ENCODE measurements around the gene NUB1.
"Not testable (repeated sequence)": the region's sequence is repeated elsewhere in the genome, so short reads cannot be mapped to it uniquely, and the experiment has no call there.

The NUB1 gene, protein sequence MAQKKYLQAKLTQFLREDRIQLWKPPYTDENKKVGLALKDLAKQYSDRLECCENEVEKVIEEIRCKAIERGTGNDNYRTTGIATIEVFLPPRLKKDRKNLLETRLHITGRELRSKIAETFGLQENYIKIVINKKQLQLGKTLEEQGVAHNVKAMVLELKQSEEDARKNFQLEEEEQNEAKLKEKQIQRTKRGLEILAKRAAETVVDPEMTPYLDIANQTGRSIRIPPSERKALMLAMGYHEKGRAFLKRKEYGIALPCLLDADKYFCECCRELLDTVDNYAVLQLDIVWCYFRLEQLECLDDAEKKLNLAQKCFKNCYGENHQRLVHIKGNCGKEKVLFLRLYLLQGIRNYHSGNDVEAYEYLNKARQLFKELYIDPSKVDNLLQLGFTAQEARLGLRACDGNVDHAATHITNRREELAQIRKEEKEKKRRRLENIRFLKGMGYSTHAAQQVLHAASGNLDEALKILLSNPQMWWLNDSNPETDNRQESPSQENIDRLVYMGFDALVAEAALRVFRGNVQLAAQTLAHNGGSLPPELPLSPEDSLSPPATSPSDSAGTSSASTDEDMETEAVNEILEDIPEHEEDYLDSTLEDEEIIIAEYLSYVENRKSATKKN

DNA sequence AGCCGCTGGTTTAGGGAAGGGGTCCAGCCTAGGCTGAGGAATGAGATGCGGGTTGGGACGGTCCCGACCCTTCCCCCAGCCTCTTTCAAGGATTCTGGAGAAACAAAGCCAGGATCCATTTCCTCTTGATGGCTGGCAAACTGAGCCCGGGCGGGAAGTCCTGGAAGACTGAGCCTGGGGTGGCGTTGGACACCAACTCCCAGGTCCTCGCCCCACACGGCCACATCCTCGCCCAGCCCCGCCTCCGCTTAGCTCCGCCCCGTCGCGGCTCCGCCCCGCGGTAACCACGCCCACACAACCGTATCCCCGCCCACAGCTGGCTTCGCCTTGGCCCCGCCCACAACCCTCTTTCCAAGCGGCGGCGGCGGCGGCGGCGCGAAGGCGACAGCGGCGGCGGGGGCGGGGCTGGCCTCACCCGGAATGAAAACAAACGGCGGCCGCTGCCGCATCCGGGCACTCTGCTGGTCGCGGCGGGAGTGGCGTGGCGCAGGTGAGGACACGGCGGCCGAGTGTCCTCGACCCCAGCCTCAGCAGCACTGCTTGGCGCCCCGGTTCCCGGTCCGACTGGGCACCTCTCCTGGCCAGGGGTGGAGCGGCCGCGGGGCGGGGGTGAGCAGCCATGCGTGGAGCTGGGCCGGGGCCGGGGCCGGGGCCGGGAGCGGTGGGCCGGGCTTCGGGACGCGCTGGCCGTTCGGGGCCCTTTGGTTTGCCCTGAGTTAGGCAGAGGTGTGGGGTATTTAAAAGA is at the start of gene NUB1:
Gene NUB1, plus strand, starts transcription at position 456 of the 745 bp plus-strand sequence. CDS start 3,538 bp downstream, outside the sequence.
- peak; percentile 85 for DNase-seq (ENCODE audit: low spot score)

DNA sequence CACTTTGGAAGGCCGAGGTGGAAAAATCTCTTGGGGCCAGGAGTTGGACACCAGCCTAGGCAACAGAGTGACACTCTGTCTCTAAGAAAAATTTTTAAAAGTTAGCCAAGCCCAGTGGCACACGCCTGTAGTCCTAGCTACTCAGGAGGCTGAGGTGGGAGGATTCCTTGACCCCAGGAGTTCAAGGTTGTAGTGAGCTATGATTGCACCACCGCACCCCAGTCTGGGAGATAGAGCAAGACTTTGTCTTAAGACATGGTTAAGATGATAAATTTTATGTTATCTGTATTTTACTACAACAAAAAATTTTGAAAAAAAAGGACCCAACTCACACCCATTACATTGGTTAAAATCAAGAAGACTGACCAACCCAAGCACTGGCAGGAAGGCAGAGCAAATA is 48.8 kb upstream of the NUB1 start:
- DNase-seq (ENCODE audit: low spot score), result no peak

DNA sequence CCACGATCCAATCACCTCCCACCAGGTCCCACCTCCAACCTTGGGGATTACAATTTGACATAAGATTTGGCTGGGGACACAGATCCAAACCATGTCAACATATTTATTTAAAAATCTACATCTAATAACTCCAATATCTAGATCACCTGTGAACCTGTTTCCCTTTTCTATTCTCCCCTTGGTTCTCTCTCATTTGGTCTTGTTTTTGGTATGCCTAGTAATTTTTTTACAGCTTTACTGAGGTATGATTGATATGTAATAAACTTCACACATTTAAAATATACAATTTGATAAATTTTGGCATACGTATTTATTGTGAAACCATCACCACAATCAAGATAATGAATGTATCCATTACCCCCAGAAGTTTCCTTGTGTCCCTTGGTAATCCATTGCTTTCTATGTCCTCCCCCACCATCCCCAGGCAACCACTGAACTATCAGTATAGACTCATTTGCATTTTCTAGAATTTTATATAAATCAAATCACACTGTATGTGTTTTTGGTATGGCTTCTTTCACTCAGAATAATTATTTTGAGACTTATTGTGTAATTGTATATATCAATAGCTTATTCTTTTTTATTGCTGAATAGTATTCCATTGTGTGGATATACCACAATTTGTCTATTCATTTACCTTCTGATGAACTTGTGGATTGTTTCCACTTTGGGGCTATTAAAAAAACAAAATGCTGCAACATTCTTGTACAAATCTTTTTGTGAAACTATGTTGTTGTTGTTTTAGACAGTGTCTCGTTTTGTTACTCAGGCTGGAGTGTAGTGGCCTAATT is 45.2 kb upstream of the NUB1 start:
- DNase-seq (ENCODE audit: low spot score), result no peak

DNA sequence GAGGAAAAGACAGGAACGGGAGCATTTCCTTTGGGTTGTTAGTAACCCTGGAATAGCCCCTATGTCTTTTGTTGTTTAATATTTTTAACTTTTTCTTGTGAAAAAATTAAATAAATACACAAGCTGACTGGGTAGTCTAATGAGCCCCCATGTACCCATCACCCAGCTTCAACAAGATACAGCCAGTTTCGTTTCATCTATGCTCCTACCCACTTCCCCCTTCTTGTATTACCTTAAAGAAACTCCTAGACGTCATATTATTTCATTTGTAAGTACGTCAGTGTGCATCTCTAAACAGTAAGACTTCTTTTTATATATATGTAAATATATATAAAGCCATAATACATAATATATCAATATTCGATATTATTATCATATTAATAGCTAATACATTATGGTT is 42.8 kb upstream of the NUB1 start:
- no peak for DNase-seq (ENCODE audit: low spot score)

DNA sequence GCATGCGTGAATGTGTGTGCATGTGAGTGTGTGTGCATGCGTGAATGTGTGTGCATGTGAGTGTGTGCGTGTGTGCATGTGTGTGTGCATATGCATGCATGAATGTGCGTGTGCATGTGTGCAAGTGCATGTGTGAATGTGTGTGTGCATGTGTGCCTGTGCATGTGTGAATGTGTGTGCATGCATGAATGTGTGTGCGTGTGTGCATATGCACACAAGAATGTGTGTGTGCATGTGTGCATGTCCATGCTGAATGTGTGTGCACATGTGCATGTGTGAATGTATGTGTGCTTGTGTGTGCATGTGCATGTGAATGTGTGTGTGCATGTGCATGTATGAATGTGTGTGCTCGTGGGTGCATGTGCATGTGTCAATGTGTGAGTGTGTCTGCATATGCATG is 42.1 kb upstream of the NUB1 start:
- DNase-seq (ENCODE audit: low spot score), result no peak

DNA sequence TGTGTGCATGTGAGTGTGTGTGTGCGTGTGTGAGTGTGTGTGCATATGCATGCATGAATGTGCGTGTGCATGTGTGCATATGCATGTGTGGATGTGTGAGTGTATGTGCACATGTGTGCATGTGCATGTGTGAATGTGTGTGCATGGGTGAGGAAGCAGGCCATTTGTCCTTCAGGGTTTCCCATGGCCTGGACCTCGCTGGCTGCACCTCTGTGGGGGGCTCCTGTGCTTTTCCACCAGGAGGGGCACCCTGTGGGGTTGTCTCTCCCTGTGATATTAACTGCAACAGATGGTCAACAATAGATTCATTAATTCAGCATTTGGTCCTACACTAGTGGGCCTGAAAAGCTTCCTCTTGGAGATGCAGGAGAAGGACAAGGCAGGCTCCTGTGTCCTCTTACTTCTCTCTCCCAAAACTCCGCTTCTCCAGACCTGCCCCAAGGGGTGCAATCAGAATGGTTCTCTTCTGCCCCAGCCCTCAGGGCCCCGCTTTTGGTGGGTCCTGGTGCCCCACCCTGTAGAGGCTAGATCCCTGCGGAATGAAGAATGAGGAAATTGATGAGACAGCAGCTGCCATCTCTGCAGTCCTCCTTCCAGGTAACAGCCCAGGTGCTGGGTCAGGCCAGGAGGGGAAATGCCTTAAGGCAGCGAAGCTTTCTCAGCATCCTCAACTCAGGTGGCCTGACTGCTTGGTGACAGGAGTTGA is 41.5 kb upstream of the NUB1 start:
- DNase-seq (ENCODE audit: low spot score), result no peak

DNA sequence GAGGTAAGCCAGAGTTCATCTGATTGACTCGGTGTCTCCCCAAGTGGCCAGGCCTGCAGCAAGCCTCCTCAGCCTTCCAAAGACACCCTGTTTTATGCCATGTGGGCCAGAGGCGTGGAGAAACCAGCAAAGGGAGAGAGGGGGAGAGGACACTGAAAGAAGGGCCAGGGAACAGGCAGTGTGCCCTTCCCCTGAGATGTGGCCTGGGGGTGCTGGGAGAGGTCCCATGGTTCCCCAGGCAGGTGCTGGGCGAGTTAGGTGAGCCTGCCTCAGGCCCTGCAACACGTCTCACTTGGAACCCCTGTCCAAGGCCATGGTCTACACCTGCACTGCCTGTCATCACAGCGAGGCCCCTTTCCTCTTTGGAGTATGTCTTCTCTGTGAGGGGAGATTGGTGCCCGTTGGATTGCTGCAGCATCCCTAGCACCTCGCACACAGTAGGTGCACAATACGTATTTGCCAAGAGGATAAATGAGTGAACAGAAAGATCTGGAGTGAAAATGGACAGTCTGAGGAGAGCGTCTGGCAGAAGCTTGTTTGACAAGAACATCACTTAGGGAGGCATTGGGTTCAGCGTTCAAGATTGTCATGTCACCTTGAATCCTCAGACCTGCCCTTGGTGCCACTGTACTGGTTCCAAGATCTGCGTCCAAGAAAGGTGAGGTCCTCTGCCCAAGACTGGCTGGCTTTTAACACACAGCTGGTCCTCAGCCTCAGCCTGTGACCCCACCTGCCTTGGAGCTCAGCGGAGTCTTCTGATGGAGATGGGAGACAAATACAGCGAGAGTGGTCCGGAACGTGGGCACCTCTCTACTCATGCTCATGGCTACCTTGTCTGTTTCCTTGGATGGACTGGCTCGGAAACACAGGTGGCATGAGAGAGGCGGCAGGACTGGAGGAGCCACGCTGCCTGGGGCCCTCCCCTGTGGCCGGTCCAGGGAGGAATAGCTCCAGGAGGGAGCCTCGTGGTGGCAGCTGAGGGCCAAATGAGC is 39.8 kb upstream of the NUB1 start:
- DNase-seq (ENCODE audit: low spot score), result no peak

DNA sequence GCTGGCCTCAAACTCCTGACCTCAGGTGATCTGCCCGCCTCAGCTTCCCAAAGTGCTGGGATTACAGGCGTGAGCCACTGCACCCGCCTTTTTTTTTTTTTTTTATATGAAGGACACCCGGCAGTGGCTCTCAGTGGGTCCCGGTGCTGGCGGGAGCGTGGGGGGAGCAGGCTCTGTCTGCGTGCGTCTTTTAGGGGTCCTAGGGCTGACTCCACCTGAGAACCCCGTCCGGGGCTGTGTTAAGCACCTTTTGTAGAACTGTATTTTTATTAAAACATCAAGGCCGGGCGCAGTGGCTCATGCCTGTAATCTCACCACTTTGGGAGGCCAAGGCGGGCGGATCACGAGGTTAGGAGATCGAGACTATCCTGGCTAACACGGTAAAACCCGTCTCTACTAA is 37.4 kb upstream of the NUB1 start:
- not testable (repeated sequence) for DNase-seq (ENCODE audit: low spot score)

DNA sequence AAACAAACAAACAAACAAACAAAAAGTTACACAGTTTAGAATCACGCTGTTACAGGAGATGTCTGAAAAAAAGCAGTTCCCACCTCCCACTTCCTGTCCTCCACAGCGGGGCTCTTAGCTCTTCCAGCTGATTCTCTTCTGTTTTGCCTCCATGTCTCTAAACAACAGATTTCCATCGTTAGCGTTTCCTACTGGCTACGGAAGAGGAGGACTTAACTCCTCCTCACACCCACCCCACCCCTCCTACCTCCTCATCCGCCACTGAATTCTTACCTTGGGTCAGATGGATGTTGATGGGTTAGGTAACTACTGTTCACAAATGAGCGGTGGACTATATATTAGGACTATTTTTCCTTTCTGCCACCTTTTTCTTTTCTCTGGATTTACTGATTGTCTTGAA is 36.8 kb upstream of the NUB1 start:
- DNase-seq (ENCODE audit: low spot score), result no peak

DNA sequence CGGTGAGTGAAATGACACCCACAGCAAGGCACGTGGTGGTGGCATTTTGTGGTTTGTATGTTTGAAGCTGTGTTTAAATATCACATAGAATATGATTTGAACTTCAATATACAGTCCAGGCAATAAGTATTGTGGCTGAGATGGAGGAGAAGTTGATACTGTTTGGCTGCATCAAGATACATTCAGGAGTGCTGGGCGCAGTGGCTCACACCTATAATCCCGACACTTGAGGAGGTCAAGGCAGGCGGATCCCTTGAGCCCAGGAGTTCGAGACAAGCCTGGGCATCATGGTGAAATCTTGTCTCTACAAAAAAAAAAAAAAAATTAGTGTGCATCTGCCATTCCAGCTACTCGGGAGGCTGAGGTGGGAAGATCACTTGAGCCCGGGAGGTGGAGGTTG is 35.2 kb upstream of the NUB1 start:
- DNase-seq (ENCODE audit: low spot score), result no peak

DNA sequence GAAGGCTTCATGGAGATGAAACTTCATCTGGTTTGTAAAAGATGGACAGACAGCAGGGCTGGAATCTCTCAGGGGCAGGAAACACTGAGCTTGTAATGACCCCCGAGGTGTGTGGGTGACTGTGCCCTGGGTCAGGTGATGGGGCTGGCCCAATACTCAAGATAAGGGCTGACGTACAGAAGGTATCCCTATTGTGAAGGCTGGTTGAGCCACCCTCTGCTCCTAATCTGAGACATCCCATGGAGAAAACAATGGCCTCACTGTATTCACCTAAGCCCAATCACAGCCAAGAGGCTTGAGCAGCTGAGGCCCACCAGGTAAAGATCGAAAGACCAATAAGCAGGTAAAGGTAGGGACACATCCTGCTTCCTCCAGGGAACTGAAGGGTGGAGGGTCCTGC is 34.8 kb upstream of the NUB1 start:
- no peak for DNase-seq (ENCODE audit: low spot score)

DNA sequence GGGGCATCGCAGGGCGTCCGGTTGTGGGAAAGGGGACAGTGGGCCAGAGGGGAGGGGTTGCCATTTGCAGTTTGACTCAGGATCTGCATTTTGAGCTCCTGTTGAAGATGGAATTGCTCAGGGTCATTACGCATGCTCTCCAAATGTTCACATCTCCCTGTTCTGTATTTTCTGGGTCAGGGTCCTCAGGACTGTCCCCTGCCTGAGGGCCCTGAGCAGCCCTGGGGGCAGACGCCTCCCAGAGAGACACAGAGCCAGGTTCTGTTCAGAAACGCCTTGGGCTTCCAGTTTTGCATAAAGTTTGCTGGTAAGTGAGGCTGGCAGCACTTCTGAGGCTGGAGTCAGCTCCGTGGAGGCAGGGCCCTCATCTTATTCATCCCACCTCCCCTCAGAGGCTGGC is 34.1 kb upstream of the NUB1 start:
- DNase-seq (ENCODE audit: low spot score), result no peak

DNA sequence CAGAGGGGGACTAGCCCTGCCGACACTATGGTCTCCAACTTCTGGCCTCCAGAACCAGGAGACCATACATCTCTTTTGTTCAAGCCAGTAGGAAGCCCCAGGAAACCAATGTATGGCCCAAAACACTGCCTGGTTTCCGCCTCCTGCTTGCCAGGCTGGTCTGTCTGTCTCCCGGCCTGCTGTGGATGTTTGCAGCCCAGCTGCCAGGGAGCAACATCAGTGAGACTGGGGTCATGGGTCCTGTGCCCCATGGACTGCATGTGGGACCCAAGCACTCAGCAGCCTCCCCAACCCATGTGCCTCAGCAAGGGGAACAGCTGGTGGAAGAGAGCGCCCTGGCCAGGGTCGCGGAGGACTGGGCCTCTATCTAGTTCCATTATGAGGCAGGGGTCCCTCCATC is 33.4 kb upstream of the NUB1 start:
- DNase-seq (ENCODE audit: low spot score), result no peak

DNA sequence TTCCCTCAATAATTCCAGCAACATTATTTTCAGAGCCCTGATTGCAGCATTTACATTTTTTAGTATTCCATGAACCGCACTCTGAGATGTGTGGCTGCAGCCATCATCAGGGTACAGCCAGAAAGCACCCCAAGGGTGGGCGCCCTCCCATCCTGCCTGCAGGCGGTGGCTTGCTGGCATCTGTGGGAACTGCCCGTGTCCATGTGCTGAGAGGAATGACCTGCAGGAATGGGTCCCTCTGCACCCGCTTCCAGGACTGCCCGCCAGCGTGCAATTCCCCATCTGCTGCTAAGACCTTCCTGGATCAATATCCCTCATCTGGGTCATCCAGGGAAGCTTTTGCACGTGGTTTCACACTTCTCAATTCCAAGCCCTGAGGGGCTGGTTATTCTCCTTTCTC is 32.8 kb upstream of the NUB1 start:
- no peak for DNase-seq (ENCODE audit: low spot score)

DNA sequence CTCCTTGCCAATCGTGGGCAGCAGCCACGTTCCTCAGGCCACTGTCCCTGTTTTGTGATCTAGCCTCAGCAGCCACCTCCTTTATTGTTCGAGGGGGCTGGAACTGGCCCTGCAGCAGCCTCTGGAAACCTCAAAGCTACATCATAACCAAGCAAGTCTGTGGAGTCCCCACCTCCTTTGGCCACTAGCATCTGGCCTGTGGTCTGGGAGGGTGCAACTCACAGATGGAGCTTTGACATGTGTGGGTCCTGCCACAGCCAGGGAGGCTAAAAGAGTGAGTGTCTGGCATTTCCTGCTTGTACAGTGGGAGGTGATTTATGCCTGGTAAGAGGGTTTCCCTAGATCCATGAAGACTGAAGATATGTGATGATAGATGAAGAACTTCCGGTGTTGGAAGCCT is 32.3 kb upstream of the NUB1 start:
- DNase-seq (ENCODE audit: low spot score), result no peak

DNA sequence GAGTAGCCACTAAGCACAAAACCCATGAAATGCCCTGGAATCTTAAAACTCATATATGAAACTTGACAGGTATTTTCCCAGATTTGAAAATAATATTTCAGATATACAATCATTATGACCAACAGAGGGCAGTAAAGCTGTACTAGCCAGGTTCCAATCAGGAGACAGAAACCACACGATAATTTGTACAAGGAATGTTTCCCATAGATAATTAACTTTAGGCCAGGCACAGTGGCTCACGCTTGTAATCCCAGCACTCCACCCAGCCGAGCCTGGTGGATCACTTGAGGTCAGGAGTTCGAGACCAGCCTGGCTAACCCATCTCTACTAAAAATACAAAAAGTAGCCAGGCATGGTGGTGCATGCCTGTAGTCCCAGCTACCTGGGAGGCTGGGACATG is 31.0 kb upstream of the NUB1 start:
- DNase-seq (ENCODE audit: low spot score), result no peak

DNA sequence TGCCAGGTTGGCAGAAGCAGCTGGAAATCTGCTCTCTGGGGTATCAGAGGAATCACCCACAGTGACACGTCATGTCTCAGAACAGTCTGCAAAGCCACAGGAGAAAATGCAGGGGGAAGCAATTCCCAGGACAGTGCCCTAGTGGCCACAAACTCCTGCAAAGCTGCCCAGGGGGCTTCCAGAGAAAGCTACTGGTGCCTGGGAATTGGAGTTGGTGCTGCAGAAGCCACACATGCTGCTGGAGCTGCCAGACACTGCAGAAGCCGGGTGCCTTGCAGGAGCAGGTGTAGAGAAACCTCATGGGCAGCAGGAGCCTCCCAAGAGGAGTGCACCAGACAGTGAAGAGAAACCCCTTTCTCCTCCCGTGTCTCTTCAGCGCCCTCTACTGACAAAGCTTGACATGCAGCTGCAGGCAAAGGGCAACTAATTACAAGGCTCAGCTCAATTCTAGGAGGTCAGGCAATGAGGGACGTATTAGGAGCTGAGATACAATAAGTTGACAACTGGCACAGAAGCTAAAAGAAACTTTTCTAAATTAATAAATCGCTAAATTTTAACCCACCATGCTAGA is 30.2 kb upstream of the NUB1 start:
- no peak for DNase-seq (ENCODE audit: low spot score)

DNA sequence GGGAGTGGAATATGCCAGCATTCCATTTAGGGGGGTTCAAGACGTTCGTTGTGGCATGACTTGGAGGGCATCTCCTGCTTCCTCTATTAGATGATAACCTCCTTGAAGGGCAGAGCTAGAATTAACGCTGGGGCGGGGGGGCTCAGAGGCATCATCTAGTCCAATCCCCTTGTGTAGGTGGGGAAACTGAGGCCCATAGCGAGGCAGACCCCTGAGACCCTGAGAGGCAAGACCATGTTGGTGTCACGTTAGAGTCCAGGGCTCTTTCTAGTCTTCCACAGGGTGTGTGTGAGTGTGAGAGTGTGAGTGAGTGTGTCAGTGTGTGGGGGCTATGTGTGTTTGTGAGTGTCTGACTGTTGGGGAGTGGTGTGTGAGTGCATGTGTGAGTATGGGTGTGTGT is 29.3 kb upstream of the NUB1 start:
- no peak for DNase-seq (ENCODE audit: low spot score)

DNA sequence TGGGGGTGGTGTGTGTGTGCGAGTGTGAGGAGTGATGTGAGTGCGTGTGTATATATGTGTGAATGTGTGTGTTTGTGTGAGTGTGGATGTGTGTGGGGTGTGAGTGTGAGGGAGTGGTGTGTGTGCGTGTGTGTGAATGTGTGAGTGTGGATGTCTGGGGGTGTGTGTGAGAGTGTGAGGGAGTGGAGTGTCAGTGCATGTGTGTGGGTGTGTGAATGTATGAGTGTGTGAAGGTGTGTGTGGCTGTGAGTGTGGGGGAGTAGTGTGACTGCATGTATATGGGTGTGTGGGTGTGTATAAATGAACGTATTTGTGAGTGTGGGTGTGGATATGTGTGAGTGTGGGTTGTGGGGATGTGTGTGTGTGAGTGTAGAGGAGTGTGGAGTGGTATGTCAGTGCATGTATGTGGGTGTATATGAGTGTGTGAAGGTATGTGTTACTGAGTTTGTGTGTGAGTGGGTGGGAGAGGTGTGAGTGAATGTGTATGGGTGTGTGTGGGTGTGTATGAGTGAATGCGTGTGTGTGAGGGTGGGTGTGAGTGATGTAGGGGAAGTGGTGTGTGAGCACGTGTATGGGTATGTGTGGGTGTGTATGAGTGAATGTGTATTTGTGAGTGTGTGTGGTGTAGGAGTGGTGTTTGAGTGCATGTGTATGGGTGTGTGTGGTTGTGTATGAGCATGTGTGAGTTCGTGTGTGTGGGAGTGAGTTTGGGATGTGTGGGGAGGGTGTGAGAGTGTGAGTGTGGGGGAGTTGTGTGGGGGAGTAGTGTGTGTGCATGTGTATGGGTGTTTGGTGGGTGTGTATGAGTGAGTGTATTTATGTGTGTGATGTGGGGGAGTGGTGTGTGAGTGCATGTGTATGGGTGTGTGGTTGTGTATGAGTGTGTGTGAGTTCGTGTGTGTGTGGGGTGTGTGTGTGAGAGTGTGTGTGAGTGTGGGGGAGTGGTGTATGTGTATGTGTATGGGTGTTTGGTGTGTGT is 28.5 kb upstream of the NUB1 start:
- no peak for DNase-seq (ENCODE audit: low spot score)

Measured in CD4-positive, alpha-beta T cell treated with Interleukin-6 at 100 ng/mL for 8 hours (primary cell).